Testis (tissue), 2 donors: Measurements from ENCODE around the gene IGSF22.

Experiments used
- POLR2A ChIP-seq: fragments of 450-650 bp; IDR thresholded peaks from one replicate; pipeline ENCODE4 v1.6.1; 2017; ENCODE audit warnings: antibody characterized with exemption, mild to moderate bottlenecking, moderate library complexity
- TF ChIP-seq, protein P1 (sequence below), 3 experiments: fragments of 450-650 bp in 2 of 3; fragments of 200-600 bp in 1 of 3; sonication (generic) in 1 of 3; IDR thresholded peaks; one replicate each; pipeline ENCODE4 v1.5.1; 2016 to 2019; ENCODE audit warnings: antibody characterized with exemption in 3 of 3, mild to moderate bottlenecking in 2 of 3, moderate library complexity in 1 of 3

DNA sequence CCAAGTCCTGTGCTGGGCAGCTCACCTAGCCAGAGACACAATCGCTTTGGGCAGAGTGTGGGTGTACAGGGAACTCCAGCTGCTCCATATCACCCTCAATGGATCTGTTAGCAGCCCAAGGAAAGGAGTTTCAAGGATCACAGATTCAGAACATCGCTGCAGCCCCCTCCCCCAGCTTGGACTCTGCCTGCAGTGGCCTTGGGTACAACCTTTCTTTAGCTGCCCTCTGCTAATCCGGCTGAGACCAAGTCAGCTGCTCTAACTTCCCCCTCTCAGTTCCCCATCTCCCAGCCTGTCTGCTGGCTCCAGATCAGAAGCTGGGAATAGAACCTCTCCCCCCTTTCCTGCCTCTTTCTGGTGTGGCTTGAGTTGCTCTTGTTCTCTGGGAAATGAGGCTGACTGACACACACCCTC, 26.1 kb downstream of the IGSF22 start:
- TF ChIP-seq, protein P1, sequence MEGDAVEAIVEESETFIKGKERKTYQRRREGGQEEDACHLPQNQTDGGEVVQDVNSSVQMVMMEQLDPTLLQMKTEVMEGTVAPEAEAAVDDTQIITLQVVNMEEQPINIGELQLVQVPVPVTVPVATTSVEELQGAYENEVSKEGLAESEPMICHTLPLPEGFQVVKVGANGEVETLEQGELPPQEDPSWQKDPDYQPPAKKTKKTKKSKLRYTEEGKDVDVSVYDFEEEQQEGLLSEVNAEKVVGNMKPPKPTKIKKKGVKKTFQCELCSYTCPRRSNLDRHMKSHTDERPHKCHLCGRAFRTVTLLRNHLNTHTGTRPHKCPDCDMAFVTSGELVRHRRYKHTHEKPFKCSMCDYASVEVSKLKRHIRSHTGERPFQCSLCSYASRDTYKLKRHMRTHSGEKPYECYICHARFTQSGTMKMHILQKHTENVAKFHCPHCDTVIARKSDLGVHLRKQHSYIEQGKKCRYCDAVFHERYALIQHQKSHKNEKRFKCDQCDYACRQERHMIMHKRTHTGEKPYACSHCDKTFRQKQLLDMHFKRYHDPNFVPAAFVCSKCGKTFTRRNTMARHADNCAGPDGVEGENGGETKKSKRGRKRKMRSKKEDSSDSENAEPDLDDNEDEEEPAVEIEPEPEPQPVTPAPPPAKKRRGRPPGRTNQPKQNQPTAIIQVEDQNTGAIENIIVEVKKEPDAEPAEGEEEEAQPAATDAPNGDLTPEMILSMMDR (IDR thresholded peaks at IDR 0.05), result no peak
- TF ChIP-seq POLR2A, result no peak
